GM18909 (cell line): ENCODE measurements around the gene FOXRED1.

Experiments used
- ATAC-seq: cut with Tn5 transposase; IDR thresholded peaks from one replicate; pipeline ENCODE4 v1.9.1; 2021; ENCODE audit warnings: mild to moderate bottlenecking; ENCODE audit not compliant: unreplicated experiment, poor library complexity

FOXRED1 gene

DNA sequence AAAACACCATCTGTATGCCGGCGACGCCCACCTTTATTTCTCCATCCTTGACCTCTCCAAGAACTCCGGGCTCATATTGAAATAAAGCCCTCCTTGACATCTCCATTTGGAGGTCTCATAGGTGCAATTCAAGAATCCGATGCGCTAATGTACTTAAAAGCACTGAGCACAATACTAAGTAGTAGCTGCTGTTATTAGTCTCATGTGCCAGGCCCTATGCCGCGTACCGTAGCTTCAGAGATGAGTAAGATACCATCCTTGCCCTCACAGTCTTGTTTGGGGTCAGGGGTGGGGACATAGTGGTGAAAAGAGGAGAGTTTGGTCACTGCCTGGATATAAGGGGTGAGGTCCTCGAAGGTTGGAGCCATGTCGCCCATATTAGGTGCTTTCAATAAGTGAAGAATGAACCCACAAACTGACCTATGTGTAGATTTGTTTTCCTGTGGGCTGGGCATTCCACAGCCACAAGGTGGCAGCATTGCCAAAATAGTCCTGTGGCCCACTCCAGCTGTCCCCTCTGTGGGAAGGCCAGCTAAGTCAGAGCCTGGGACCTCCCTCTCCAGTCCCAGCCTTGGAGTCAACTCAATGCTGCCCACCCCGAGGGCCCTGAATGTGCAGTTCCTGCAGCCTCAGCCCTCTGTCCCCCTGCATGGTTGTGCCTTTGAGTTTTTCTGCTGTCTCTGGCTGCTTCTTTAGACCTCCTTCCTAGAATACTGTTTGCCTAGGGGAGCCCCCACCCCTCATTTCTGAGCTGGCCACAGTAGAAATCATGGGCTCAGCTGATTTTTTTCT is 41.4 kb downstream of the FOXRED1 start:
- peak; percentile 44 for ATAC-seq

DNA sequence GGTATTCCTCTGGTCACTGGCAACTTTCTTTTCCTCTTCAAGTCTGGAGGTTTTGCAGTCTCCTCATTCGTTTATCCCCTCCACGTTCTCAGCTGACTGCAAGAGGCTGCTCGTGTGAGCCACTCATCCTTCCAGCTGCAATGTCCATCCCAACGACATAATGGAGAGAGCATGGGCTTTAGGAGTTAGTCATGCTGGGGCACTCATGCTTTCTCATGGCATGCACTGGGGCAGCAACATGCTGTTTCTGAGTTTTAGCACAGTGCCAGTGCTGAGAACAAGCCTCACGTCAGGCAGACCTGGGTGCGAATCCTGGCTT is 42.0 kb downstream of the FOXRED1 start:
- no peak for ATAC-seq

DNA sequence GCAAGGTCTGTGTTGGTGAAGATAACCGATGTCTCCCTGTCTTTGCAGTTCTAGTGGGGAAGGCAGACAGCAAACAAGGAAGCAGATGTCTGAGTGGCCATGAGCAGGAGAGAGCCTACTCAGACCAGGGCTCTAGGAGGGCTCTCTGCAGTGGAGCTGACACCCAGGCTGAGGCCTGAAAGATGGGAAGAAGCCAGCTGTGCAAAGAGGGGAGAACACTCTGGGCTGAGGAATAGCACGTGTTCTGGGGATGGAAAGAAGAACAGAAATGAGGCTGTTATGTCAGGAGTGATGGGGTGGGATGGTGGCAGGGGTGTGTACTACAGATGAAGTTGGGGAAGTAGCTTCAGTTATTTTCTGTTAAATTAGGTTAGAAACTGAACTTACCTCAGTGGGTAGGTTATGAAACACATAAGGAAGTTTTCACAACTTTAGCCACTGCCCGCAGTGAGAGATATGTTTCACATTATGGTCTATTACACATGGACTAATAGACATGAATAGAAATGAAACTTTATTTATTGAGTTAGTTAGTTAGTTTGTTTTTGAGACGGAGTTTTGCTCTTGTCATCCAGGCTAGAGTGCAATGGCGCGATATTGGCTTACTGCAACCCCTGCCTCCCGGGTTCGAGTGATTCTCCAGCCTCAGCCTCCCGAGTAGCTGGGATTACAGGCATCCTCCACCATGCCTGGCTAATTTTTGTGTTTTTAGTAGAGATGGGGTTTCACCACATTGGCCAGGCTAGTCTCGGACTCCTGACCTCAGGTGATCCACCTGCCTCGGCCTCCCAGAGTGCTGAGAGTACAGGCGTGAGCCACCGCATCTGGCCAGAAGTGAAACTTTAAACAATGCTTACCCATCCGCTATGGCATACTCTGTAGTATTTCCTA is 42.7 kb downstream of the FOXRED1 start:
- peak; percentile 82 for ATAC-seq

DNA sequence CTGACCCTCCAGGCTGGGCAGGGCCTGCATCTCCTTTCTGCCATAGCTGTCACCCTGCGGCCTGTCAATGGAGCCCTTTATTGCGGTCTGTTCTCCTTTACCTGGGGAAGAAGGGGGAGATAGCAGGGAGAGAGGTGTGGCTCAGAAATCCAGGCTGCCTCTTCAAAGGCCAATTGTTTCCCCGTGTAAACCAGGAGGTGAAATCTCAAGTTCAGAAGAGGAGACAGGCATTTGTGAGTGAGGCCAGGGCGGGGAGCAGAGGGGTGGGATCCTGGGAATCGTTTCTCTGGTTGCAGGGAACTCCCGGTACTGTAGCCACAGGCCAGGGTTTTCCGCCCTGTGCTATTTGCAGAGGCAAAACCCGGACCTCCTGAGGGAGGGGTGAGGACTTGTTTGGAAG is 44.0 kb downstream of the FOXRED1 start:
- no peak for ATAC-seq

DNA sequence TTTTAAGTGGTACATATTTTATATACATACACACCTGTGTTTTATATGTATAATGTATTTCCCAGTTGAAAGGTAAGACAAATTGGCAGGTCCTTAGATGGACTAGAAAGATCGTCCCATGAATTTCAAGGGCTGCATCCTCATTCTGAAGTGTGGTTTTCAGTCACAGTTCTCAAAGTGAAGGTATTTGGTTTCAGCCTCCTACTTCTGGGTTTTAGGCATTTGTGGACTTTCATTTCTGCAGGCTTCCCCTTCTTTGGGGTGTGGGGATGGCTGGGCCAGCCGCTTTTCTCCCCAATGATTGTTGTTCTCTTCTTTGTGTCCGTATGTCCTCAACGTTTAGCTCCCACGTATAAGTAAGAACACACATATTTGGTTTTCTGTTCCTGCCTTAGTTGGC is 44.9 kb downstream of the FOXRED1 start:
- no peak for ATAC-seq

DNA sequence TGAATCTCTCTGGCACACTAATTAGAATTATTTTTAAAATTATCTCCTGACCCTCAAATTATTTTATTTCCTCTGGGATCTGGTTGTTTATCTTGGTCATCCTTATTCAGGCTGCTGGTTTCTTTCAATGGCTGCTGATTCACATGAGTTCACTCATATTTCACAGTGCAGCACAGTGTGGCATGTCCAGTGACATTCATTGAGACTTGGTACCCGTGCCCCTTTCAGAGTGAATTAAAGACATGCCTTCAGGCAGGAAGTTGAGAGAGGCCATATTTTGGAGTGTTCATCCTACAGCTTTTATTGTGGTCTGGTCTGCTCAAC is 48.4 kb downstream of the FOXRED1 start:
- no peak for ATAC-seq

DNA sequence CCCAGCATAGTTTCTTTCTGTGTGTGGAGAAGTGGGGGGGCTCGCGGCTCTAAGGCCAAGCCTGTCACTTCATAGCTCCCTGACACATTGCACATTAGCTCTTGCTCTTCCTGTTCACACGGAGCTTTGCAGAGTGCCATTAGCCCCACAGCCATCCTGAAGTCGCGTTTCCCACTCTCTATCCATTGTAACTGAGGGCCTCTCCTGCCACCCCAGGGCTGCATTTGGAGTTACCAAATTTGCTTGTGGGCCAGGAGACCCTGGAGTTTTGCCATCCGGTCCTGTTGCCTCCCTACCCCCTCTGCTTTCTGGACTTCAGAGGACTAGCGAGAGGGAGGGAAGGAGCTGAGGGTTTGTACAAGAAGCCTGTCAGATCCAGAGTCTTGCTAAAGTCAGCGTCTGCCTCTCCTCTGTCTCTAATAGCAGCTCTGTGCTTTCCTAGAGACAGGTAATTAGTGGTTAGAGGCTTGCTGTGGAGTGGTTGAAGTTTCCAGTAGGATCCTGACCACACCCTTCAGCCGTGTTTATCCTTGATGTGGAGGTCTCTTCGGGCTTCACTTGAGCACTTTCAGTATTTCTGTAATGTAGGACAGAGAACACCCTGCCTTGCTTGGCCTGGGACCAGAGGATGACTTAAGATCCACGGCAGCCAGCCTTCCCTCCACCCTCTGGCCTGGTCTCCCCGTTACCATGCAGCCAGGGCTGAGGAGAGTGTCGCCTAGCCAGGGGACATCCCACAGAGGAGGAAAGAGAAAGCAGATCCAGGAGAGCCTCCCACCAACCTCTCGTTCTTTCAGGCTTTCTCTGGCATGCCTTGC is 49.0 kb downstream of the FOXRED1 start:
- peak; percentile 51 for ATAC-seq

DNA sequence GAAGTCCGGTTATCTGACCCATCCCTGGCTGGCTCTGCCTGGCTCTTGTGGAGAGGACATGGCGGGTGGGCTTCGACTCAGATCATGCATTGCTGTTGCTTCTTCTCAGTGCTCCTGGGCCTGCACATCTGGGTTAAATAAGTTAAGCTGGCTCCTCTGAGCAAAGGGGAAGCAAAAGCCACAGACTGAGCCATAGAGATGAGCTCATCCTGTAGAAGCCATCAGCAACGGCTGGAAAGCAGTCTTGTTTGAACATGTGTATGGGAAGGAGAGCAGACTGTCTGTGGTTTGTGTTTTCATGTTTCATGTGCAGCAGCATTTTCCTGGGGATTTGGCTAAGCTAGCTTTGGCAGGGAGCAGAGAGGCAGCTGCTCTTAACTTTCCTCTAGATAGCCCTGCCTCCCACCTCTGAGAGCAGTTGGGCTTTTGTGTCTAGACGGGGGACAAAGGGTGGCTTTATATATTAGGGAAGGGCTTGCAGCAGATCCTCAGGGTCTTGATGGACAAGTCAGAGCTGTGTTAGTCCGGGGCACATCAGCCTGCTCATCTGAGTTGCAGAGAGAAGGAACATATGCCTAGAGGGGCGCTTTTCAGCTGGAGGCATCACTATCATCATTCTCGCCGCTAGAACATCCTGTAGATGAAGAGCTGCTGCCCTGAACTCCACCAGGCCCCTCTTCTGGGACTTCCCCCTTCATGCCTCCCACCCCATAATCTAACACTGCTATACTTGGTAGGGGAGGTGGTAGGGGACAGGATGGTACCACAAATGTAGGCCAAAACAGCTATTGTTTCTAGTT is 49.8 kb downstream of the FOXRED1 start:
- peak; percentile 88 for ATAC-seq

DNA sequence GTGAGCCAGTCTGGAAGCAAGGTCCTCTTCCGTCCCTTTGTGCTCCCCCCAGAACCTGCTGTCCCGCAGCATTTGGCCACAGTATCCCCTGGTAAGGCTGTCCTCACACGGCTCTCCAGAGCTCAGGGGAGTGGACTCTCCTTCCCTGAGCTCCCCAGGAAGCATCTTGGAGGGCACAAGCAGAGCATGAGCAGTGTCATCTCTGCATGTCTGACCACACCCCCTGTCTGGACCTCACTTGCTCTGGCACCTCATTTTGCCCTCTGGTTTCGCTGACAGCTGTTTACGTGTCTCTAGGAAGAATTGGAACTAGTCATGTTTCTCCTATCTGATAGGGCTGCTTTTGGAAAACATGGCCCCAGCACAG is 50.4 kb downstream of the FOXRED1 start:
- no peak for ATAC-seq

DNA sequence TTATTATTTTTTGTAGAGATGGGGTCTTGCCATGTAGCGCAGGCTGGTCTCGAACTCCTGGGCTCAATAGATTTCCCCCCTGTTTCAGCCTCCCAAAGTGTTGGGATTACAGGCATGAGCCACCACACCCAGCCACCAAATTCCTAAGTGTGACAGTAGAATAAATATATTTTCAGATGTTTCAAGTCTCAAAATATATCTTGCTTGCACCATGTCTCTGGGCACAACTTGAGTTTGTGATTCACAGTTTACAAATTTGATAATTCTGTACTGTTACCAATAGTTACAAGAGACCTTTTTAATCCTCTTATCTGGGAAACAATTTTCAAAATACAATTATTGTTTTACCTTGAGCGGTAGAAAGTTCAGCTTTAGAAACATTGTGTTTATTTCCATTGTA is 54.0 kb downstream of the FOXRED1 start:
- ATAC-seq = no peak

DNA sequence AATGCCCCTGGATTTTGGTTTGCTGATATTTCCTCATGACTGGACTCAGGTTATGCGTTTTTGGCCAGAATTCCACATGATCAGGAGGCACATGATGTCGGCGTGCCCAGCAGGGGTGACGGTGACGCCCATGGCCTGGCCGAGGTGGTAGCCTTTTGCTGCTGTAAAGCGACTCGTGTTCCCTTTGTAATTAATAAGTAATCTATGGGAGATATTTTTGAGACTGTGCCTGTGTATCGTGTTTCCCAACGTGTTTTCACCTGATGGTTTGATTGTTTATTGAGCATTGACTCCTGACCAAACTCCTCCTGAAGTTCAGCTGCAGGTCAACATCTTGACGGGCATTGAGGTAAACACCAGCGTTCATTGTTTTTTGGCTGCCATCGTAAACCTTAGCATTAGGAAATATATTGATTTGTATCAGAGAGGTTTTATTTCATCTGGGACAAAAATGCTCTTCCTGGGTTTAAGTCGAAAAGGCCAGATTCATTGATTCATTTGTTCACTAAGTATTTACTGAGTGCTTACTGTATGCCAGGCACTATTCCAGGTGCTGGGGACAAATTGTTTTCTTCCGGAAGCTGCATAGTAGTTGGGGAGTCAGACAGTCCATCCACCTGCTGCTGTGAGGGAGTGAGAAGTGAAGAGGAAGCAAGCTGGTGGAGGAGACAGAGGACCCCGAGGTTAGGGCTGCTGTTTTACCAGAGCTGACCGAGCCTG is 58.5 kb downstream of the FOXRED1 start:
- ATAC-seq = no peak
